Measurements from ENCODE around the gene CMTM5.

The CMTM5 gene

DNA sequence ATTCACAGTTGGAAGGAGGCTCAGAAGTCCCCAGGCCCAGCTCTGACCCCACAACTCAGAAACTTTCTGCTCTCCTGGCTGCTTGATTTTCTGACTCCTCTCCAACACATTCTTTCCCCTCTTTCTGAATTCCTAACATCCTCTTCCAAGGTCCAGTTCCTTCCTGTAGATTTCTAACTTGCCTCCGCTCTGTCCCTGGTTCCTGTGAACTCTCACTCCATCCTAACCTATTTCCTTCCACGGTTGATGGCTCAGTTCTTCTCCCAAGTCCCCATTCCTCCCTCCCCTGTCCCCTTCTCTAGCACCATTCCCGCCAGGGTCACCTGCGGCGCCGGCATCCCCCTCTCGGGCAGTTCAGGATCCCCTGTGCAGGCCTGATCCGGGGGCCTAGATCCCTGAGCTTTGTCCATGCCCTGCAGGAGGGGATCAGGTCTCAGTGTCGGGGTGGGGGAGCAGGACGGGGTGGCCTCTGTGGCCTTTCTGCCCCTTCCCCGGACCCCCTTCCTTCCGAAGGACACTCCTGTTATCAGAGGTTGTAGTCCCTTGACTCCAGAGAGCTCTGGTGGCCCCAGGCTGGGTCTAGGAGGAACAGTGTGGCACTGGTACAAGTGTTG, 18.2 kb upstream of the CMTM5 start:
- no peak for DNase-seq

DNA sequence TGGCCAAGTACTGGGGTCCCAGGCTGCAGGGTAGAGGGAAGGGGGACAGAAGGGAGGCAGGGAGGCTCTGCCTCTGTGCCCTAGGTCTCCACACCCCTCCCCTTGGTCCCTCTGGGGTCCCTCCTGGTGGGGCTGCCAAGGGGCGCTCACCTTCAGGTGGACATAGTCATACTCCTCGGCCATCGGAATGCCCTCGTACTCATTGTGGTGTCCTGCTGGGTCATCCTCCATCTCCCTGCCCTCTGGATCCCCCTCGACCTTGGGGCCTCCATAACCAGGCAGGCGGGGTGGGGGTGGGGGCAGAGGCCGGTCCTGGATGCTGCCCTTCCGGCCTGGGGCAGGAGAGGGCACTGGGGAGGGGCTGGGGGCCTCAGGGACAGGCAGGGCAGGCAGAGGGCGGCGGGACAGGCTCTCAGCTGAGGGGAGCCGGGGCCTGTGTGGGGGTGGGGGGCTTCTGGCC, 17.6 kb upstream of the CMTM5 start:
- DNase-seq: no peak

DNA sequence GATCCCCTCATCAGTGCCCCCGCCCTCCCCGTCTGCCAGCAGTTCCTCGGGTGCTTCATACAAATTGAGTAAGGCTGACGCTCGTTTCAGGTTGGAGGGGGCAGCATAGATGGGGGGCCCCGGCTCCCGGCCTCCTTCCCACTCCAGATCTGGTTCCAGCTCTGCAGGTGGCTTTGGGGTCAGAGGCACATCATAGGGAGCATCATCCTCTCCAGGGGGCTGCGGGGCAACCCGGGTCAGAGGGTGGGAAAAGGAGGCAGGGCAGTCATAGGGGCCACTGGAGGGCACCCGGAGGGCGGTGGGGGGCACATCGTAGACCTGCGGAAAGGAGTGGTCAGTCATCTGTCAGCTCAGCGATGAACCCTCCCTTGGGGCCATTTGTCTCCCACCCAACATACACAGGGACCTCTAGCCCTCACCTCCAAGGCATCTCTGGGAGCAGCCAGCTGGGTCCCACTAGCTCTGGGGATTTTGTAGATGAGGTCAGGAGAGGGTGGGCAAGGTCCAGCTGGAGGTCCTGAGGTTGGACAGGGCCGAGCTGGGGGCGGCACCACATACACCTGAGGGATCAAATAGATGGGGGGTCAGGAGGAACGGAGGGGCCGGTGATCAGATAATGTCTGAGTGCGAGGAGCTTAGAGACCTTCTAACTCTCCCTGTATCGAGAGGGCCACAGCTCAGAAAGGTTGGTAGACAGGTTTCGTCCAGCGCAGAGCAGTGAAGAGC, 17.0 kb upstream of the CMTM5 start:
- no peak for DNase-seq

DNA sequence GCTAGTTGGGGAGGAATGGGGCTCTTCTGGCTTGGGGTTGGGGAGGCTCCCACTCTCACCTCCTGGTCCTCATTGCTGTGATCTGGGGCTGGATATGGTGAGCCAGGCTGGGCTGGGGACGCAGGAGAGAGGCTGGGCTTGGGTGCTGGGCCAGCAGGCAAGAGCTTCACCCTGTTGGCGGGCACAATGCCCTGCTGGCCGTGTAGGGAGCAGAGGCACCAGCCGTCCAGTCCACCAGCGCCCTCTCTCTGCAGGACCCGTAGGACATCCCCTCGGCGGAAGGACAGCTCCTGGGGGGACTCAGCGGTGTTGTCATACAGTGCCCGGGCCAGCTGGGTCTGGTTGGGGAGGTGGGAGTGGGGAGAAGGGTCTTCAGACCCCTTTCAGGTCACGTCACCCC, 16.4 kb upstream of the CMTM5 start:
- no peak for DNase-seq

DNA sequence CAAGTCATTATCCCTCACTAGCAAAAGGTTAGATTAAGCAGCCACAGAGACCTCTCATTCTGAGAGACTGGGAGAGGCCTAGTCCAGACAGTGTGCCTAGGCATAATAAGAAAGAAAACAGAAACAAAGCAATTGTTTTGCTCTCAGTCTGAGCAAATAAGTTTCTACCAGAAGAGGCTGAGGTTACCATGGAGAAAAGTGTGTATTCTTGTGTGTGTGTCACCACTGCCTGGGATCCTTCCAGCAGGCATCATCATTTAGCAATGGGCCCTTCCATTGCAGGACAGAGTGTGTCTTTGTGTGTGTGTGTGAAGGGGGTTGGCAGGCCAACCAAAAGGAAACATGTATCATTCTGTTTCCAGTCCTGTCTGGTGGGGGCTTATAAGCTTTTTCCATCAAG, 15.5 kb upstream of the CMTM5 start:
- DNase-seq: no peak

DNA sequence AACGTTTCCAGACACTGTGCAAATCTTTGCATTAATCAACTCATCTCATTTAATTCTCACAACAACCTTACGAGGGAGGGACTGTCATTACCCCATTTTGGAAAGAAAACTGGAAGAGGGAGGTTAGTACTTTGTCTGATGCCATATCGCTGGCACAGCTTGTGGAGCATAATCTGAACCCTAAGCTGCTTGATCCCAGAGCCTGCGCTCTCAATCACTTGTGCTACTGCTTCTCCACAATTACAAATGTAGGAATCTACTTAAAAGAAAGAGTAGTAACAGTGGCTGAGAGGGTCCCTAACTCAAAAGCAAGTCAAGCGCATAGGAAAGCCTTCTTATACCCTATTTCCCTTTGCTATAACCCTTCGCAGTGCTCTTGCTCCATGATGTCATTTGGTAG, 15.1 kb upstream of the CMTM5 start:
- DNase-seq: no peak

DNA sequence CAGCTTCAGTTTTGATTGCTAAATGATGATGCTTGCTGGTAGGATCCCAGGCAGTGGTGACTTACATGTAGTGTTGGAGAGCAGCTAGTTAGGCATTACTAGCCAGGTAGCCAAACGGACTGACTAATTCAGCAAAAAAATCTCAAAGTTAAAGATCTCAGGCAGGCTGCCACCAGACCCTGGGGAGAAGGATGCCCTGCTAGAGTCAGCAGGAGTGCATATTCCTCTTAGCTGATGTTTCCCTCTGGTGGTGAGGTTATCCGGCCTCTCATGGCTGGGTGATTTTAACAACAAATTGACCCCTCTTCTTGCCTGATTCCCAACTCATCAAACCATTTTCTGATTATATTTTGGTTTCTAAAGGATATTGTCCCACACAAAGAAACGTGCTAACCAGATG, 14.6 kb upstream of the CMTM5 start:
- no peak for DNase-seq

DNA sequence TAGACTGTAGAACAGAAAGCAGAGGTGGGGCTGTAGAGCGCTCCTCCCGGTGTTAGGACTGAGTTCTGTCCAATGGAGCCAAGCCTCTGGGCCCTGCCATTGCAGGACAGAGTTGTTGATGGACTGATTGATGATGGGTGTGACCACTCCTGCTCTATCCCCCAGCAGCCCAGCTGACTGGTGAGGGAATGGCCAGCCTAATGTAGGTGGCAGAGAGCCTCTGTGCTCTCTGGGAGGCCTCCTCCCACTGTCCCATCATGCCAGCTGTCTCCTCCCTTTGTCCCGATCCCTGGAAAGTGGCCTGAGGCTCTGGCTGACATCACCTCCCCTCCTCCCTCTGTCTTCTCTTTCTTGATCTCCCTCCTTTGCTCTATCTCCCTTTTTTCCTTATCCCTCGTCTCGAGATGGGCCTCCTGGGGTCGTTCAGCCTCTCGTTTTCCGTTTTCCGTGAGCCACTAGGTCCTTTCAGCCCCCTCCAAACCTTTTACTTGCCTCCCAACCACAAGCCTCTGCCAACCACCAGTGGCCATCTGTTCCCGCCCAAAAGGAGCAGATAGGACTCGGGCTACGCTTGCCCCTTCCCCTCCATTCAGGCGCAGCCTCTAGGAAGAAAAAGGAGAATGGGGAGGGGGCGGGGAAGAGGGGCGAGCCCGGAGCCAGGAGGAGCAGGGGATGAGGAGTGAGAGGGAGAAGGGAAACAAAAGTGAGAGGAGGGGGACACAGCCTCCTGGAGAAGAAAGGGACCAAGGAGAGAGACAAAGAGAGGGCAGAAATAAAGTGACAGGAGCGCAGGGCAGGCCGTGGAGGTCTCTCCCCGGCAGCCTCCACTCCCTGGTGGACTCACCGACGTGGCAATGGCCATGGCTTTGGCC, 12.4 kb upstream of the CMTM5 start:
- DNase-seq: no peak

DNA sequence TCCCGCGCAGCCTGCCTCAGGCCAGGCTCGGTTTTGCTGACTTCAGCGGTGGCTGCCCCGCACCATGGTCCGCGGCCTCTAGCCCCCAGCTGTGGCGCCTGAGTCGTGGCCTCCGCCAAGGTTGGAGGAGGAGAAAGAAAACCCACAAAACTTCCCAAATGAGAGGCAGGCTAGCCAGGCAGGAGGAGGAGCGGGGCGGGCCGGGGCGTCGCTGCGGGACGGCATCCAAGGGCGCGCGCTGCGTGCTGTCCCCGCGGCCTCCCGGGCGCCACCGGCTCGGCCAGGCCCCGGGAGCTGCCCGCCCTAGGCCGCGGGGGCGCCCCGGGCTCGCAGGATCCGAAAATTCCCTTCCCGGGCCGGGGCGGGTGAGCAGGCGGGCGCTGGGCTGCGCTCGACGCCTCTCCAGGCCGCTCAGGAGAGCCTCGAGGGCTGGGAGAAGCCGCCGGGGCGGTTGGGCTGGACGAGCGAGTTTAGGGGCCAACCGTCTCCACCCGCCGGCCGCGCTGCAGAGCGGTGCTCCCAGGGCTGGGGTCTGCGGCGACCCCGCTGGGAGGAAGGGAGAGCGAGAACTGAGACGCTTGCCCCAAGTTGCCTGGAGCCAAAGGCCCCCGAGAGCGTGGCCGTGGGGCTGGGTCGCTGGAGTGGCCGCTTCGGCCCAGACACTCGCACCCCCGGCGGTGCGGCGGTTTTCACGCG, 11.7 kb upstream of the CMTM5 start, which contains the start of gene EFS:
Gene EFS, minus strand, starts transcription at position 137 of the 696 bp plus-strand sequence. CDS start 147 bp downstream, outside the sequence.
- no peak for DNase-seq

DNA sequence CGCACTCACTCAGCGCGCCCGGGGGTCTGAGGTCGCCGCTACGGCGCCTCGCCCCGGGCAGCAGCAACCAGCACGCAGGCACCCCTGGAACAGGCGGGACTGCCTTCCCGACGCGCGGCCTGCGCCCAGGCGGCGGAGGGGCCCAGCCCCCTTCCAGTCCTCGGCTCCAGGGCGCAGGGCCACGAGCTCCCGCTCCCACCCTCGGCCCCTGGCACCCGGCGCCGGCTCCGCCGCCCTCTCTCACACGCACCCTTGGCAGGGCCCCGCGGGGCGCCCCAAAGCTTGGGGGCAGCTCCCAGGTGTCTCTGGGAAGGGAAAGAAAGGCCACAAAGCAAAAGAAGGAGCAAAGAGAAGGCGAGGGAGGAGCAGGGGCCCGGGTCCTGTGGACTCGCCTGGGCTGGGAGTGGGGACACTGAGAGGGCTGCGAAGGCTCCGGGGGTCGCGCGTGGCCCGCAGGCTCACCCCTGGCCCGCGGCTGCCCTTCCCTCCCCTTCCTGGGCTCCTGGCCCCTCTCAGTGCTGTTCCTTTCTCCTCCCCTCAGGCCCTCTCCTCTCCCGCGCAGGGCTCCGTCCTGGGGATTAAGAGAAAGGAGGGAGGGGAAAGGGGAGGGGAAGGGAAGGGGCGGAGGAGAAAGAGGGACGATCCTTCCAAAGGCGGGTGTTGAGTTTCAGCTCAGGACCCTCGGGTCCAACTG, 11.0 kb upstream of the CMTM5 start:
- no peak for DNase-seq

DNA sequence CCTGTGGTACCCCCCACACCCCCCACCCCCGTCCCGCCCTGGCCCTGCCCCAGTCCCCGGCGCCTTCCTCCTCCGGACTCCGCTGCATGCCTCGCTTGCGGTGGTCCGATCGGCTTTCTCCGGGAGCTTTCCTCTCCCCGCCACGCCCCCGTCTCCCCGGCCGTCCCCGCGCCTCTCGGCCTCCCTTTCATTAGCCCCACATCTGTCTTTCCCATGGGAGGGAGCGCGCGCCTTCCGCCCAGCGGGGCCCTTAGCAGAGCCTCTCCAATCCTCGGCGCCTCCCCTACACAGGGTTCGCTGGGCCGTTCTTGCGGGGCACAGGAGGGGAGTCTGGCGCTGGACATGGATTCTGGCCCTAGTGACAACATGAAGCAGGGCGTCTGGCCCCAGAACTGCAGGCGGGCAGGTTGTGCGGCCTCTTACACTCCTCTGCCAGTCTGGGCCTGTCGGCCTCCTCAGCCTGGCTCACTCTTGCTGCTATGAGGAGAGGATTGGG, 10.4 kb upstream of the CMTM5 start:
- no peak for DNase-seq

DNA sequence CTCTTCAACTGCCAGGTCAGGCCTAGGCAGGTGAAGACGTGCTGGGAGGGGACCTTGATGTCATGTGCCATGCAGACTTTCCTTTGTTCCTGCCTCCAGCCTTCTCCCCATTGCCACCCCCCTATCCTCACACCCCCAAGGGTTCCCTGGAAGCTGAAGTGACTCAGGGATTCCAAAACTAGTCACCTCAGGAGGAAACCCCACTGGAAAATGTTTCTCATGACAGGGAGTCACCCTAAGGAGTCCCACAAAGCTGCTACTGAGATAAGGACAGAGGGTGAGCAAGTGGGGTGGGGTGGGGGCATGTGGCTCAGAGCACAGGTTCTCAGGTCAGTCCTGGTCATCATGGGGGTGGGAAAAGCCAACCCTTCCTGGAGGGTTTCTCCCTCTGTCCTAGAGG, 6.6 kb upstream of the CMTM5 start:
- no peak for DNase-seq

DNA sequence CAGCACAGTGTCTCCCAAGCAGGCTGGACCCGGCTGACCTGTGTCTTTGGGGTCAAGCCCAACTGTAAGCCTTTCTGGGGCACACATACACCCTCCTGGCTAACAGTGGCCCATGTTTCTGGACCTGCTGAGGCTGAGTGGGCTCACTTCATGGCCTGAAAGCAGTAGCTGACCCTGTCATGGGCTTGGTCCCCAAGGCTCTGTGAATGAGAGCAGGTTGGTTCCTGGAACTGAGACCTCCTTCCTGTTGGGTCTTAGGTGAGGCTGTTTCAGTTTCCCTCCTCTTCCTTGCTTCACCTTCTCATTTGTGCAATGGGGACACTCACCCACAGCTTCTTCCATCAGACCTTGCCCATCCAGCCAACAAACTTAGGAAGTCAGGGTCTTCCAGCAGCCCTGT, 5.0 kb upstream of the CMTM5 start:
- DNase-seq: no peak

DNA sequence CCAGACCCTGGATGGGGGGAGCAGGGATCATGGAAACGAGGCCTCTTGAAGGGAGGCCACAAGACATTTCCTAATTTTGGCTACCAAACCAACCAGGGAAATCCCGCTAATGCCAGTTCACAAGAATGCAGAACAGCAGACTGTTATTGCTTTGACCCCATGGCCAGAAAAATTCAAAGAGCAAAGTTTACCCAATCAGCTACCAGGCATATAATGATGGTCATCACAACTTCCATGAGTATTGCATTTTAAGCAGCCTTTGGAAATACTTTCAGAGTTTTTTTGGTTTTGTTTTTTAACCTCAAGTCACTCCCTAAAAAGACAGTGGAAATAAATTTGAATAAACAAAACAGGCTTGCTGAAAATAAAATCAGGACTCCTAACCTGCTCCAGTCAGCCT, 4.3 kb upstream of the CMTM5 start, which contains the start of gene IL25:
Gene IL25, plus strand, starts transcription at position 301 of the 400 bp plus-strand sequence.
- DNase-seq: no peak

DNA sequence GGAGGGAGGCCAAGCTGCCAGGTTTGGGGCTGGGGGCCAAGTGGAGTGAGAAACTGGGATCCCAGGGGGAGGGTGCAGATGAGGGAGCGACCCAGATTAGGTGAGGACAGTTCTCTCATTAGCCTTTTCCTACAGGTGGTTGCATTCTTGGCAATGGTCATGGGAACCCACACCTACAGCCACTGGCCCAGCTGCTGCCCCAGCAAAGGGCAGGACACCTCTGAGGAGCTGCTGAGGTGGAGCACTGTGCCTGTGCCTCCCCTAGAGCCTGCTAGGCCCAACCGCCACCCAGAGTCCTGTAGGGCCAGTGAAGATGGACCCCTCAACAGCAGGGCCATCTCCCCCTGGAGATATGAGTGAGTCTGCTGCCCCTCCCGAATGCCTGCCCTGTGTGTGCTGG, 3.8 kb upstream of the CMTM5 start:
- DNase-seq: no peak

DNA sequence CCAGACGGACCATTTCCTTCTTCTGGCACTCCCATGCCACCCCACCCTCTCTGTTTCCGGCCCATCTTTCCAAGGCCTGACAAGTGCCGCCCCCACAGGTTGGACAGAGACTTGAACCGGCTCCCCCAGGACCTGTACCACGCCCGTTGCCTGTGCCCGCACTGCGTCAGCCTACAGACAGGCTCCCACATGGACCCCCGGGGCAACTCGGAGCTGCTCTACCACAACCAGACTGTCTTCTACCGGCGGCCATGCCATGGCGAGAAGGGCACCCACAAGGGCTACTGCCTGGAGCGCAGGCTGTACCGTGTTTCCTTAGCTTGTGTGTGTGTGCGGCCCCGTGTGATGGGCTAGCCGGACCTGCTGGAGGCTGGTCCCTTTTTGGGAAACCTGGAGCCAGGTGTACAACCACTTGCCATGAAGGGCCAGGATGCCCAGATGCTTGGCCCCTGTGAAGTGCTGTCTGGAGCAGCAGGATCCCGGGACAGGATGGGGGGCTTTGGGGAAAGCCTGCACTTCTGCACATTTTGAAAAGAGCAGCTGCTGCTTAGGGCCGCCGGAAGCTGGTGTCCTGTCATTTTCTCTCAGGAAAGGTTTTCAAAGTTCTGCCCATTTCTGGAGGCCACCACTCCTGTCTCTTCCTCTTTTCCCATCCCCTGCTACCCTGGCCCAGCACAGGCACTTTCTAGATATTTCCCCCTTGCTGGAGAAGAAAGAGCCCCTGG, 1.2 kb upstream of the CMTM5 start:
- DNase-seq: no peak

DNA sequence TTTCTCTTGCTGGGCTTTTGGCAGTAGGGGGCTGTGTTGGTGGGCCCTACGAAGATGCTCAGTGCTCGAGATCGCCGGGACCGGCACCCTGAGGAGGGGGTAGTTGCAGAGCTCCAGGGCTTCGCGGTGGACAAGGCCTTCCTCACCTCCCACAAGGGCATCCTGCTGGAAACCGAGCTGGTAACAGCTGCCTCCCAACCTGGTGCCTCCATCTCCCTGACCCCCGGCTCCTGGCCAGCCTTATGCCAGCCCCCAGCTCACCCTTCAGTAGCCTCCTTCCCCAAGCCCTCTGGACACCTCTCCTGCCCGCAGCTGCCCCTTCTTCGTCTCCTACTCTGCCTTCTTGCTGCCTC, 328 bp downstream of the CMTM5 start:
- DNase-seq: no peak

DNA sequence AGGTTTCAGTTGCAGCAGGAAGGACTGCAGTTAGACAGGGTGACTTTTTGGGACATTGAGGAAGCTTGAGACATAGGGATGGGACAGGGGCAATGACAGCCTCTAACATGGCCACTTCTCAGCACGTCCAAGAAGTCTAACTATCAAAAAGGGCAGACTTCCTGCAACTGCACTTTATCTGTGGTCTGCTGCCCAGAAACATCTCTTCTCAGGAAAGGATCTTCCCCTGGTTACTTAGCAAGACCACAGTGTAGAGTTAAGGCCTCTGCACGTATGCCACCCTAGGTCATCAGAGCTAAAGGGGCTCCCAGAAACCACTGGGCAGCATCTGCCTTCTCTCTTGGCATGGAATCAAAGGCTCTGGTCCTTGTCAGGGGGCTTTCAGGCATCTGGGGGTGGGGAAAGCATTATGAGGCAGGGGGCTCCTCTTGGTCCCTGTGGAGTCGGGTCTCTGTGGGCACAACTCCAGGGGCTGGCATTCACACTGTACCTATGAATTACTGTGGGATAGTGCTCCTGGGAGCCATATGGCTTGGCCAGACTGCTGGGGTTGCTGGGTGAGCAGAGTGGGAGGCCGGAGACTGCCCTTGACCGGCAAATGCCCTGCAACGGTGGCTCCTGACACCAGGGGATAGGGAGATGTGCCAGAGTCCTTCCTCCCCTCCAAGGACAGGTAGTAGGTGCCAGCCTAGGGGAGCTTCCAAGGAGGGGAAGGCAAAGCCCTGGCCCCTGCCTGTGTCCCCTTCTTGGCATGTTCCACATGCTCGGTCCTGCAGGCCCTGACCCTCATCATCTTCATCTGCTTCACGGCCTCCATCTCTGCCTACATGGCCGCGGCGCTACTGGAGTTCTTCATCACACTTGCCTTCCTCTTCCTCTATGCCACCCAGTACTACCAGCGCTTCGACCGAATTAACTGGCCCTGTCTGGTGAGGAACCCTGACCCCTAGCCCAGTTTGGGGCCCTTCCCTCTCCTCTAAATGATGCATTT, 1.0 kb downstream of the CMTM5 start:
- DNase-seq: no peak

DNA sequence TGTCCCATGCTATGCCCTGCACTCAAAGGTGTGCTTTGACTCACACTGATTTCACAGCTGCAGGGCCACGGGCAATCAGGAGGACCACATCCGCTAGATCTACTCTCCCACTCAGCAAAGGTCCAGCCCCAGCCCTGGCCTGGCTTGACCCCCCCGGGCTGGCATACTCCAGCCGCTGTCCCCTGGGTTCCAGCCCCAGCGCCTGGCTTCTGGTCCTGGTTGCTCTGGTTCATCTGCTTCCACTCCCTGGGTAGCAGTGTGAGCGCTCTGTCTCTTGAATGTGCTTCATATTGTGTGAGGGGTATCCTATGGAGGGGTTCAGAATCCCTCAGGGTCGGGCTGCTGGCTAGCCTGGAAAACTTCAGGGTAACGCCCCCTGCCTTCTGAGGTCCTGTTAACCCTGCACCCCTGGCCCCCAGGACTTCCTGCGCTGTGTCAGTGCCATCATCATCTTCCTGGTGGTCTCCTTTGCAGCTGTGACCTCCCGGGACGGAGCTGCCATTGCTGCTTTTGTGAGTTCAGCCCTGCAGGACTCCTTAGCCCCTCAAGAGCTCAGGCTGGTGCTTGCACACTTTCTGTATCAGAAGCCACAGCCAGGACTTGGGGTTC, 1.9 kb downstream of the CMTM5 start:
- DNase-seq: no peak

All from cerebellar nuclear complex (tissue), 1 donor.